Prostate gland (tissue), 2 donors: Measurements from ENCODE around the gene AP5S1. TPM values are rescaled to one million over a fixed set of nuclear protein-coding genes. Genes with fewer than 3 reads are reported as not detected.

ENCODE experiments used
- DNase-seq: peaks from one replicate; pipeline ENCODE4 v3.0.0-alpha.2; 2019; ENCODE audit warnings: low spot score
- H3K27ac ChIP-seq, 2 donors: fragments of 200-600 bp; sonication (generic); 2 replicates each; pipeline ENCODE4 v1.5.1; 2017 to 2019
- H3K27me3 ChIP-seq: fragments of 200-600 bp; sonication (generic); replicated peaks from 2 replicates; pipeline ENCODE4 v1.5.1; 2019; ENCODE audit not compliant: insufficient read depth
- H3K36me3 ChIP-seq, 2 donors: fragments of 200-600 bp; sonication (generic); 1 replicate in 1 of 2; 2 replicates in 1 of 2; pipeline versions ENCODE4 v1.5.1 to v1.8.1; 2017 to 2019
- H3K4me1 ChIP-seq: fragments of 200-600 bp; sonication (generic); replicated peaks from 2 replicates; pipeline ENCODE4 v1.5.1; 2019
- H3K4me3 ChIP-seq, 2 donors: fragments of 200-600 bp; sonication (generic); 2 replicates each; pipeline ENCODE4 v1.5.1; 2017 to 2019
- H3K9me3 ChIP-seq: fragments of 200-600 bp; sonication (generic); 2 replicates; pipeline ENCODE4 v1.5.1; 2017
- POLR2A ChIP-seq: fragments of 450-650 bp; IDR thresholded peaks from one replicate; pipeline ENCODE4 v1.6.1; 2016; ENCODE audit warnings: antibody characterized with exemption, mild to moderate bottlenecking
- POLR2AphosphoS5 ChIP-seq: sonication (generic); formaldehyde crosslinking; IDR thresholded peaks from one replicate; pipeline ENCODE4 v1.6.1; 2017; ENCODE audit warnings: antibody characterized with exemption
- WGBS: methylation state at CpG from one replicate; pipeline ENCODE4 v1.1.5; 2018; 5-methylcytosine and 5-hydroxymethylcytosine counted together
- intact Hi-C: fragments of 100-400 bp; cut with DNase I; formaldehyde crosslinking; loops from one replicate; pipeline ENCODE4 v1.14.2; 2022
- total RNA-seq, 2 donors: library from RNA; depleted of rRNA; stranded (reverse); fragments of >200 nt; gene quantifications; one replicate each; pipeline ENCODE4 v1.1.0, GENCODE V29; 2016
- TF ChIP-seq, protein P1 (sequence below), 4 experiments: fragments of 200-600 bp in 2 of 4; fragments of 450-650 bp in 2 of 4; sonication (generic) in 2 of 4; IDR thresholded peaks; 1 replicate in 3 of 4; 2 replicates in 1 of 4; pipeline ENCODE4 v1.5.1; 2016 to 2019; ENCODE audit warnings: antibody characterized with exemption in 4 of 4, mild to moderate bottlenecking in 2 of 4, moderate library complexity in 2 of 4

AP5S1 gene
- total RNA-seq, 2 donors from 2014 or later = 21.1 to 28.0 TPM

DNA sequence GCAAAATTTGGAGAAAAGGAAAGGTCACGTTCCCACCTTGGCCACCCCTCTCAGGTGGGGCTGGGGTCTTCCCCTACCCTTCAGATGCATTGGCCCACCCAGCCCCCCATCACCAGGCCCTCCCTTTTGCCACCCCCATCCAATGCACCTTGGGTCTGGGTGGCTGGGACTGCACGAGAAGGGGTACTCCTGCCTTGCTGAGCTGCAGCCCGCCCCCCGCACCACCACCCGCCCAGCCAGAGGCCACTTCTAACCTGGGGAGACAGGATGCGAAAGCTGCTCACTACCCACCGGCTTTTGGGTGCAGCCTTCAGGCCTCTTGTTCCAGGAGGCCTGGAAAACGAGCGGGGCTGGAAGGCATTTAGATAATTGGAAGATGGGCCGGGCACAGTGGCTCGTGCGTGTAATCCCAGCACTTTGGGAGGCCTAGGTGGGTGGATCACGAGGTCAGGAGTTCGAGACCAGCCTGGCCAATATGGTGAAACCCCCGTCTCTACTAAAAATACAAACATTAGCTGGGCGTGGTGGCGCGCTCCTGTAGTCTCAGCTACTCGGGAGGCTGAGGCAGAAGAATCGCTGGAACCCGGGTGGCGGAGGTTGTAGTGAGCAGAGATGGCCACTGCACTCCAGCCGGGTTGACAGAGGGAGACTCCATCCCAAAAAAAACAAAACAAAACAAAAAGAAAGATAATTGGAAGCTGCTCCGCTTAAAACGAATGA is 25.5 kb upstream of the AP5S1 start:
- intact Hi-C loops = no loop called here
- Histone ChIP-seq H3K36me3 (no peaks in the 10 kb centered on the region), H3K4me3 (peak overlapping the region; percentile 57 to 66), H3K4me1 (no peaks in the 10 kb centered on the region), H3K27ac (peak overlapping the region; percentile 91 to 96), H3K9me3 (no peaks in the 10 kb centered on the region), H3K27me3 (no peaks in the 10 kb centered on the region)
- no peak for TF ChIP-seq POLR2AphosphoS5
- TF ChIP-seq, protein P1, sequence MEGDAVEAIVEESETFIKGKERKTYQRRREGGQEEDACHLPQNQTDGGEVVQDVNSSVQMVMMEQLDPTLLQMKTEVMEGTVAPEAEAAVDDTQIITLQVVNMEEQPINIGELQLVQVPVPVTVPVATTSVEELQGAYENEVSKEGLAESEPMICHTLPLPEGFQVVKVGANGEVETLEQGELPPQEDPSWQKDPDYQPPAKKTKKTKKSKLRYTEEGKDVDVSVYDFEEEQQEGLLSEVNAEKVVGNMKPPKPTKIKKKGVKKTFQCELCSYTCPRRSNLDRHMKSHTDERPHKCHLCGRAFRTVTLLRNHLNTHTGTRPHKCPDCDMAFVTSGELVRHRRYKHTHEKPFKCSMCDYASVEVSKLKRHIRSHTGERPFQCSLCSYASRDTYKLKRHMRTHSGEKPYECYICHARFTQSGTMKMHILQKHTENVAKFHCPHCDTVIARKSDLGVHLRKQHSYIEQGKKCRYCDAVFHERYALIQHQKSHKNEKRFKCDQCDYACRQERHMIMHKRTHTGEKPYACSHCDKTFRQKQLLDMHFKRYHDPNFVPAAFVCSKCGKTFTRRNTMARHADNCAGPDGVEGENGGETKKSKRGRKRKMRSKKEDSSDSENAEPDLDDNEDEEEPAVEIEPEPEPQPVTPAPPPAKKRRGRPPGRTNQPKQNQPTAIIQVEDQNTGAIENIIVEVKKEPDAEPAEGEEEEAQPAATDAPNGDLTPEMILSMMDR (IDR thresholded peaks at IDR 0.05) = no peak
- TF ChIP-seq POLR2A = no peak
- no peak for DNase-seq
- WGBS = 80% methylated on average over 25 of the region's 25 CpGs

DNA sequence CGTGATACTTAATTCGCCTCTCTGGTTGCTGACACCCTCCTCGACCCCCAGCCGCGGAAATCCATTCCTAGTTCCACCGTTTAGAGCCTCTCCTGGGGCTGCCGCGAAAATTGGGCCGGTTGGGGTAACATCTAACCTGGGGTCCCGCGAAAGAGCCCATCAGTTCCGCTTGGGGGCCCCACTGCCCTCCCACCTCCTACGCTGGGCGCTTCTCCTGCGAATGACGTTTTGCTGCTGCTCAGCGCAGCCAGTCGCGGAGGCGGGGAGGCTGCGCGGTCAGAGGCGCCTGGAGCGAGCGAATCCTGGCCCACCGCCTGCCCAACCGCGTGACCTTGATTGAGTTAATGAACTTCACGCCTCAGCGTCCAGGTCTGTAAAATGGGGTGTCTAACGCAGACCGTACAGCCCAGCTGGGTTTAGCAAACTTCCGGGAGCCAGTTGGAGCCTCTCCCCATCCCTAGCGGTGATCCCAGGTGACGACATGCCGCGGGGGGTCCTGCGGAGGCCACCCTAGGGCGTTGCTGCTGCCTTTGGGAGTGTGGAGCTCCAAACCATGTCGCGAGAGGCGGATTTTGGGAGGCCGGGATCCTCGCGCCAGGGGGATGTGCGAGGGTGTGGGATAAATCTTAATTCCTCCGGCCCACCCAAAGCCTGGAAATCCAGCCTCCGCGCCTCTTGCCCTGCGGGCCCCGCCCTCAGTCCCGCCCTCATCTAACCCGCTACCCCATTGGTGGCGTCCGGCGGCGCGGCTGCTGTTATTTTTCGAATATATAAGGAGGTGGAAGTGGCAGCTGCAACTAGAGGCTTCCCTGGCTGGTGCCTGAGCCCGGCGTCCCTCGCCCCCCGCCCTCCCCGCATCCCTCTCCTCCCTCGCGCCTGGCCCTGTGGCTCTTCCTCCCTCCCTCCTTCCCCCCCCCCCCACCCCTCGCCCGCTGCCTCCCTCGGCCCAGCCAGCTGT is 24.6 kb upstream of the AP5S1 start, which contains the start of gene CDC25B:
TSS of gene CDC25B (plus strand) at position 800 of the 958 bp plus-strand sequence. CDS start 222 bp downstream, outside the sequence.
- no peaks in the 10 kb centered on the region for H3K4me1 ChIP-seq
- DNase-seq = peak; percentile 90
- no peaks in the 10 kb centered on the region for H3K9me3 ChIP-seq

DNA sequence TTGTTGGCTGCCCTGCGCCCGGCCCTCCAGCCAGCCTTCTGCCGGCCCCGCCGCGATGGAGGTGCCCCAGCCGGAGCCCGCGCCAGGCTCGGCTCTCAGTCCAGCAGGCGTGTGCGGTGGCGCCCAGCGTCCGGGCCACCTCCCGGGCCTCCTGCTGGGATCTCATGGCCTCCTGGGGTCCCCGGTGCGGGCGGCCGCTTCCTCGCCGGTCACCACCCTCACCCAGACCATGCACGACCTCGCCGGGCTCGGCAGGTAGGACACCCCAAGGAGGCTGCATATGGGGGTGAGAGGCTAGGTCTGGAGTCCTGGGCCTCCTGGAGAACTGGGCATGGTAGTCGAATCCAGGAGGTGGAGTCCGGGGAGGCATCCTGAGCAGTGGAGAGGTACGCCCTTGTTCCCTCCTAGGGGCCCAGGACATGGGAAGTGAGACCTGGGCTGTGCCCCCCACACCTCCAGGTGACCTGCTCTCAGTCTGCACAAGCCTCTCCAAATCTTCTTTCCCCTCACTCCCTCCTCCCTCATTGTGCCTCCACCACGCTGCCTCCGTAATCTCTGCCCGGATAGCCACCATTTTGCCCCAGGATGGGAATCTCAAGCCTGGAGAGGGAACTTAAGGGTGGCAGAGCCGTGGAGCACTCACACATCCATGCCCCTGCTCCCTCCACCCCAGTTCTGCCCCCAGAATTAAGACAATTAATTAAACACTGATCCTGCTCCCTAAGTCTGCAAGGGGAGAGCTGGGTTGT is 23.7 kb upstream of the AP5S1 start:
- Histone ChIP-seq H3K9me3 (no peaks in the 10 kb centered on the region), H3K4me3 (peak overlapping the region; percentile 57 to 66), H3K4me1 (no peaks in the 10 kb centered on the region), H3K27me3 (no peaks in the 10 kb centered on the region), H3K27ac (peak overlapping the region; percentile 91 to 96), H3K36me3 (no peaks in the 10 kb centered on the region)
- WGBS = 44% methylated on average over 10 of the region's 33 CpGs
- intact Hi-C loops = no loop called here
- TF ChIP-seq POLR2A = no peak
- no peak for TF ChIP-seq POLR2AphosphoS5
- TF ChIP-seq, protein P1 (IDR thresholded peaks at IDR 0.05) = no peak
- no peak for DNase-seq

More for the DNA sequence above, 24.6 kb upstream of the AP5S1 start, which contains the start of gene CDC25B:
- WGBS = under 1% methylated on average over 63 of the region's 69 CpGs
- Histone ChIP-seq H3K36me3 (no peaks in the 10 kb centered on the region), H3K27me3 (no peaks in the 10 kb centered on the region), H3K4me3 (peak within 1 kb of the TSS; percentile 57 to 66), H3K27ac (peak within 1 kb of the TSS; percentile 91 to 96)
- TF ChIP-seq POLR2A (peak; percentile 26), POLR2AphosphoS5 (peak; percentile 62)
- TF ChIP-seq, protein P1 (IDR thresholded peaks at IDR 0.05) = peak; percentile 36 to 81 (median 54)
- intact Hi-C loops = no loop called here

DNA sequence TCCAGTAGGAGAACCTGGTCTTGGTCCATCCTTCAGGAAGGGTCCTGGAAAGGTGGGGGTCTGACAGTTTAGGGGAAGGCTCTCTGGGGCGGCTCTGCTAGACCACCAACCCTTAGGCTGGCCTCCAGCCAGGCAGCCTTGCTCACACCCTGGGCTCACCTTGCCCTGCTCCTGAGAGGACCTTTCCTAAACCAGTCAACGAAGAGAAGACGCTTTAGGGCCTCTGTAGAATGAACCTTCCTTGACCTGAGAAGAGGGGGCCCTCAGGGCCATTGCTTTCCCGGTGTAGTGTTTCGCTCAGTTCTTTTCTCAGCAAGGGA is 23.2 kb upstream of the AP5S1 start:
- no peak overlapping the region for H3K4me3 ChIP-seq
- H3K4me1 ChIP-seq = no peaks in the 10 kb centered on the region
- no peak for TF ChIP-seq POLR2A
- TF ChIP-seq, protein P1 (IDR thresholded peaks at IDR 0.05) = no peak
- DNase-seq = no peak
- H3K27ac ChIP-seq = no peak overlapping the region
- intact Hi-C loops = no loop called here
- H3K9me3 ChIP-seq = no peaks in the 10 kb centered on the region
- 80% methylated on average over 5 of the region's 5 CpGs for WGBS
- H3K36me3 ChIP-seq = no peaks in the 10 kb centered on the region
- H3K27me3 ChIP-seq = no peaks in the 10 kb centered on the region
